Adrenal gland (tissue), 5 donors: Measurements from ENCODE around the gene PLXNA2.

Source experiments
- CTCF ChIP-seq, 6 experiments: fragments of 450-650 bp in 4 of 6; fragments of 200-600 bp in 2 of 6; sonication (generic) in 1 of 6; IDR thresholded peaks; 1 replicate in 5 of 6; 2 replicates in 1 of 6; pipeline versions ENCODE4 v1.5.1 to v1.8.0; 2016 to 2021; ENCODE audit warnings: antibody characterized with exemption in 6 of 6, mild to moderate bottlenecking in 2 of 6, moderate library complexity in 1 of 6
- POLR2A ChIP-seq, 2 donors: fragments of 450-650 bp; IDR thresholded peaks; one replicate each; pipeline ENCODE4 v1.6.1; 2017; ENCODE audit warnings: antibody characterized with exemption in 2 of 2, mild to moderate bottlenecking in 2 of 2, moderate library complexity in 1 of 2
- donor health status: DM: no; HTN: no; CAD: no.

GRCh38 chr1:208105756-208106155 is 138.4 kb downstream of the PLXNA2 start:
- TF ChIP-seq POLR2A (IDR thresholded peaks at IDR 0.05): no peak
- TF ChIP-seq CTCF (IDR thresholded peaks at IDR 0.05): no peak
